GM19351 (cell line): ENCODE measurements around the gene KDELR3.

Experiments
- ATAC-seq: cut with Tn5 transposase; IDR thresholded peaks from one replicate; pipeline ENCODE4 v1.9.1; 2021; ENCODE audit warnings: mild to moderate bottlenecking, moderate library complexity; ENCODE audit not compliant: unreplicated experiment

Gene KDELR3

DNA sequence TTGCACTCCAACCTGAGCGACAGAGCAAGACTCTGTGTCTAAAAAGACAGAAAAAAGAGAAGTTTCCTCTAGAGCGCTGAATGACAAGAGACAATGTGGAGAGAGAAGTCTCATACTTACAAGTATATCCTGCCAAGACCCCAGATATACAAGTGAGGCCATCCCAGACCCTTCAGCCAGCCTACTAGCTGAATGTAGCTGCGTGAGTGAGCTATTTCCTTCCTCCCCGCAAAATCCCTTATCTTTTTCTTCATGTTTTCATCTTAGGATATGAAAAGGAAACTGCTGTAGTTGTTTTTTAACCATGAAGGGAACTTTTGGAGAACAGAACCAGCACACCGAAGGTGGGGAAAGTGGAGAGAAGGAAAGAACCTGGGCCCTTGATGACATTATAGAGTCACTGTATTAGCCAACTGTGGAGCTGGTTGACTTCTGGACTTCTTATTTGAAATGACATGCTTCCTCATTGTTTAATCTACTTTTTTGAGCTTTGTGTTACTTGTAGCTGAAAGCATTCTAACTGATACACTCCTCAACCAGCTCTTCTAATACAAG lies 42.6 kb downstream of the KDELR3 start:
- ATAC-seq = no peak

DNA sequence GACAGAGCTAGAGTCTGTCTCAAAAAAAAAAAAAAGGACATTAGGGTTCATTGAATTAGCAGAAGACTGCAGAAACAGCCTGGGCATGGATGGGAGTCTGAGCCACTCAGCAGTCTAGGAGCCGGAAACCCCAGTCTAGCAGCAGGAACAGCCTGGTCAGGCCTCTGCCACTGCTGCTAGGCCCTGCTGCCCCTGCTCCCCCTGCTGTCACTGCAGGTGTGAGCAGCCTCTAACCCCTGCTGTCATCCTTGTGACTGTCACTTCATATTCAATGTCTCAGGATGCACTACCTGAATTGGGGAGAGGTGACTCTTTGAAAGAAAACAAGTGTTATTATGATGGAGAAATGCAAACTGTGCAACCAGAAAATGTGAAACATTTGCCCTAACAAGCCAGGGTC lies 45.2 kb downstream of the KDELR3 start:
- ATAC-seq = no peak

DNA sequence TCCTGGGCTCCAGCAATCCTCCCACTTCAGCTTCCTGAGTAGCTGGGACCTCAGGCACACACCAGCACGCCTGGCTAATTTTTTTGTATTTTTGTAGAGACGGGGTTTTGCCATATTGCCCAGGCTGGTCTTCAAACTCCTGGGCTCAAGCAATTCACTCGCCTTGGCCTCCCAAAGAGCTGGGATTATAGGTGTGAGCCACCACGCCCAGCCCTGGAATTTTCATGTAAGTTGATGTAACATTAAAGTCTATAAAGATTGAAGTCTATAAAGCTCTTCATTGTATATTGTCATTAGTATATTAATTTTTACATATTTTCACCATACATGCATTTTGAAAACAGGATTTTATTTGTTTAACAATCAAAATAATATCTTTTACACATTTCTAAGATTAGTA lies 50.7 kb downstream of the KDELR3 start:
- no peak for ATAC-seq

DNA sequence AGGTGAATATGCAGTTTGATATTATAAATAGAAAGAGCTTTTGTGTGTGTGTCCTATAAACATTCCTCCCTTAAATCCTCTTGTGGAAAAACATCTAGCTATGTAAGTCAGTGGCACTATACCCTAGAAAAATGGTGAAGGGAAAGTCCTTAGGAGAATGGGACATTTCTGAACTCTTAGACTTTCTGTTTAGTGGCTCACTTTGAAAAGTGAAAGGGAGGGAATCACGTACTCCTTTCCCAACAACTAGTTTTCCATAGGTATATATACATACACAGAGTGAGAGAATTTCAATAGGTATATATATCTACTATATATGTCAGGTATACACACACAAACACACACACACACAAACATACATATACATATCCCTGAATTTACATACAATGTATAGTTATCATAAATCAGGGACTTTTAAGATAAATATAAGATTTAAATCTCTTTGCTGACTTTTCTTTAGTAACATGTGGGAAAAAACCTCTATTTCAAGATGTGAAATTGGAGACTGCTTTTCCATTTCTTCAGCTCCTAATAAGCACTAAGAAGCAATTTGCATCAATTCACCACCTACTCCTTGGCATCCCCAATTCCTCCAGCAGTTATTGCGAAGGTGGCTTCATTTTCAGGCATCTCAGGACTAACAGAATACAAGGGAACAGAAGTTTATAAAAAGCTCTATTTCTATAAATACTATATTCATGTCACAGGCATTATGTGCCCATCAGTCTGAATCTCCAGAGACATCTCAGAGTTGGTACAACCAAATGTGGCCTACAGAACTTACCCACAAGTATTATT lies 51.8 kb downstream of the KDELR3 start:
- no peak for ATAC-seq

DNA sequence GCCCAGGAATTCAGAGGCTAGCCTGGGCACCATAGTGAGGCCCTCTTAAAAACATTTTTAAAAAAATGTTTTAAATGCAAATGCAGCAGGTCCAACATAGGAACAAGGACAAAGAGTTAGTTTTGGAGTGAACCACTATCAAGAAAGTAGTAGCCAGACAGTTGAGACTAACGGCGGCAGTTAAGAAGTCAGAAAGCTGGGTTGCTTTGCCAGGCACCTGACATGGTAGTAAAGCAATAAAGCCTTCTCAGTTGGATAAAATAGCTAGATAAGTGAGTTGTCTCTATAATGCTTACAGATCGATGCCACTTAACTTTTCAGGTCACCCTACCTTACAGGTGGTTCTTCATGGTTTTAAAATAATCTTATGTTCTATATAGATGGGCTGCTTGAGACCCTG lies 55.1 kb downstream of the KDELR3 start:
- ATAC-seq = no peak

DNA sequence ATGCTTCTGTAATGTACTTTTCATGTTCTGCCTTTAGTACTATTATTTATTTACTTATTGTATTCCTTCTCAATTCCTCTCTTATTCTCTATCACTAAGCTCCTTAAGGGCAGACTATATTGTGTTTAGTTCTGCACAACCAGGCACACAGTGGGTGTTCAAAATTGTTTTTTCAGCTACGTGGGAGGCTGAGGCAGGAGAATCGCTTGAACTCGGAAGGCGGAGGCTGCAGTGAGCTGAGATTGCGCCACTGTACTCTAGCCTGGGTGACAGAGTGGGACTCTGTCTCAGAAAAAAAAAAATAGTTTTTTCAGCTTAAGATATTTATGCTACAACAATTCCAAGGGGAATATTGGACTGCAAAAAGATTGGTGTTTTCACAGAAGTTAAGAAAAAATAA lies 55.6 kb downstream of the KDELR3 start:
- no peak for ATAC-seq

DNA sequence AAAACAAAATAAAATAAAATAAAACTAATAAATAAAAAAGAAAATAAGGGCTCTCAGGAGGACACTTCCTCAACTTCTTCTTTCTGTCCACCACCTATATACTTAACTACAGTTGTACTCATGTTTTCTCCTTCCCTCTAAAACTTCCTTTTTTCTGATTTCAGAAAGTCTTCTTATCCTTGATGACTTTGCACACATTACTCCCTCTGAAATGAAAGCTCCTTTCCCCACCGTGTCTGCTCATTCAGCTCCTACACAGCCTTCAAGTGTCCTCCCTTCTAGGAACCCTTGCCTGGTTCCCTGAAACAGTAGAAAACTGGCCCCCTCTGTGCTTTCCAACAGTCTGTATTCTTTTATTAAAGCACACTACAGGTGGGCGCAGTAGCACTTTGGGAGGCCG lies 56.5 kb downstream of the KDELR3 start:
- no peak for ATAC-seq

DNA sequence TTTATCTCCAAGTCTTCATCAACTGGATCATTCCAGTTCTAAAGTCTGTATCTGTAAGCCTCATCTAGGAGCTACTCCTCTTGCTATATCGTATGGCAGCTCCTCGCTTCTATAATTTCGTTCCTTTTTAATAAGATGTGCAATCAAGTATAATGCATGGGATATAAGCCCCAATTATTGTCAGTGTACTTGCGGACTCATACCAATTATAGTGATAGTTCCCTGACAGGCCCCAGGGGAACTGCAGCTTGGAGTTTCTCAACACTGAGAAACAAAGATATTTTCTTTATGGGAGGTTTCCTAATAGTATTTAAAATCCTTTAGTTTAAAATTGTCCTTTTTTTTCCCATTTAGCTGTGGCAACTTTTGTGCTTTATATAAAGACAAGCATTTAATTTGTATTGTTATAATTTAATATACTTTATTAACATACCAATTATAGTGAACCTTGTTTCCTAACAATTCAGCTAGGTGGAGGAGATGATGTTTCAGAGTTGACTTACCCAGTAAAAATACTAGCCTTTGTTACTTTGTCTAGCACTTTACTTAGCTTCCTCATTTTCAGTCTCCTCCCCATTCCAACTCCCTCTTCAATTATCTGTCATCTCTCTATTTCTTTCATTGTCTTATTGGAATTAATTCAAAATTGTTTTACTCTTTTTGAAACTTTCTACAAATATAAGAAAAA lies 63.5 kb downstream of the KDELR3 start:
- no peak for ATAC-seq
